HepG2 (cell line): ENCODE data around the gene TESPA1. TPM values are rescaled to one million over a fixed set of nuclear protein-coding genes. Genes with fewer than 3 reads are reported as not detected.

Source experiments
- ATAC-seq: fragments of 200-7000 bp; cut with Tn5 transposase; 3 replicates; pipeline ENCODE4 v1.9.1; 2020; ENCODE audit warnings: mild to moderate bottlenecking, moderate library complexity
- BruUV-seq: library from RNA; stranded (reverse); fragments of 400-500 nt; replicated peaks from 2 replicates; lab custom pipeline; 2021; lab: Mats Ljungman, UMichigan
- CTCF ChIA-PET: fragments of 300-600 bp; formaldehyde crosslinking; extraction: SDS; loops from one replicate; lab custom pipeline; 2021; ENCODE audit warnings: low total read pairs, inconsistent platforms, low intra/inter-chr PET ratio; lab: Yijun Ruan, JAX
- POLR2A ChIA-PET: fragments of 350-600 bp; sonication (Branson Sonifier 250); formaldehyde crosslinking; loops from one replicate; lab custom pipeline; 2020; ENCODE audit warnings: antibody characterized with exemption, inconsistent platforms; lab: Yijun Ruan, JAX
- DNase-seq: peaks from one replicate; pipeline ENCODE4 v3.0.0-alpha.2; 2015; ENCODE audit warnings: low spot score
- FAIRE-seq: peaks from 3 replicates; lab custom pipeline; 2011; peaks lifted over from hg19 to GRCh38; lab: Jason Lieb, UNC
- H2AFZ ChIP-seq: one replicate; pipeline ENCODE4 v1.6.1; 2011; ENCODE audit warnings: low read length, inconsistent platforms
- H3K27ac ChIP-seq: fragments of 300-600 bp; 3 replicates; pipeline ENCODE4 v1.8.0; 2011; ENCODE audit warnings: mixed run types, mild to moderate bottlenecking, mixed read lengths, low read length, inconsistent platforms; ENCODE audit not compliant: insufficient read depth; ENCODE audit errors: extremely low read length
- H3K27me3 ChIP-seq, 2 experiments: fragments of 200-600 bp in 1 of 2; 2 replicates in 1 of 2; 3 replicates in 1 of 2; pipeline versions ENCODE4 v1.6.0 to v1.8.0; 2011; ENCODE audit warnings: low read length in 2 of 2, mild to moderate bottlenecking in 2 of 2, moderate library complexity in 2 of 2, inconsistent platforms in 1 of 2; ENCODE audit not compliant: insufficient read depth in 2 of 2, control insufficient read depth in 1 of 2
- H3K36me3 ChIP-seq, 2 experiments: fragments of 200-600 bp in 1 of 2; replicated peaks in 1 of 2; 2 replicates in 1 of 2; 3 replicates in 1 of 2; pipeline versions ENCODE4 v1.5.1 to v1.8.0; 2011; ENCODE audit warnings: low read length in 2 of 2, inconsistent platforms in 1 of 2; ENCODE audit not compliant: insufficient read depth in 2 of 2, control insufficient read depth in 1 of 2
- H3K4me1 ChIP-seq: 2 replicates; pipeline ENCODE4 v1.5.1; 2012; ENCODE audit warnings: low read length, inconsistent platforms; ENCODE audit not compliant: insufficient read depth
- H3K4me2 ChIP-seq: 2 replicates; pipeline ENCODE4 v1.6.0; 2011; ENCODE audit warnings: low read depth, low read length, inconsistent platforms
- H3K4me3 ChIP-seq, 3 experiments: fragments of 200-600 bp in 1 of 3; sonication (generic), shearing (Covaris generic) in 1 of 3; replicated peaks in 1 of 3; 2 replicates each; pipeline ENCODE4 v1.5.1; 2011 to 2016; ENCODE audit warnings: low read length in 3 of 3, inconsistent platforms in 2 of 3, low read depth in 2 of 3, mild to moderate bottlenecking in 2 of 3, control low read depth in 1 of 3, mixed read lengths in 1 of 3; ENCODE audit not compliant: insufficient read depth in 1 of 3
- H3K79me2 ChIP-seq: one replicate; pipeline ENCODE4 v1.6.1; 2011; ENCODE audit warnings: low read length, inconsistent platforms; ENCODE audit not compliant: insufficient read depth
- H3K9ac ChIP-seq: 2 replicates; pipeline ENCODE4 v1.6.0; 2011; ENCODE audit warnings: mild to moderate bottlenecking, low read depth, low read length, inconsistent platforms; ENCODE audit not compliant: insufficient read depth
- H3K9me3 ChIP-seq: 2 replicates; pipeline ENCODE4 v1.5.1; 2012; ENCODE audit warnings: mild to moderate bottlenecking, low read length
- H4K20me1 ChIP-seq: 2 replicates; pipeline ENCODE4 v1.6.0; 2011; ENCODE audit warnings: inconsistent platforms, mild to moderate bottlenecking, low read length, moderate library complexity; ENCODE audit not compliant: insufficient read depth
- CC2D1A ChIP-seq: sonication (generic); formaldehyde crosslinking; IDR thresholded peaks from 2 replicates; pipeline ENCODE4 v1.8.1; 2023; ENCODE audit warnings: mild to moderate bottlenecking, missing genetic modification reagents
- SRSF1 ChIP-seq: fragments of 200-400 bp; formaldehyde crosslinking; optimal IDR thresholded peaks from 2 replicates; pipeline ENCODE3; 2017; ENCODE audit warnings: mild to moderate bottlenecking, low read depth, low read length, moderate library complexity
- ZBTB40 ChIP-seq, 2 experiments: fragments of 450-650 bp in 1 of 2; sonication (generic) in 1 of 2; formaldehyde crosslinking in 1 of 2; IDR thresholded peaks; 2 replicates each; pipeline versions ENCODE4 v1.6.1 to v1.8.0; 2016 to 2022; ENCODE audit warnings: antibody characterized with exemption in 1 of 2, mild to moderate bottlenecking in 1 of 2, missing genetic modification reagents in 1 of 2
- ZNF143 ChIP-seq: sonication (generic); formaldehyde crosslinking; IDR thresholded peaks from 2 replicates; pipeline ENCODE4 v1.4.0; 2020; ENCODE audit warnings: missing genetic modification reagents
- ZNF275 ChIP-seq: sonication (generic); formaldehyde crosslinking; IDR thresholded peaks from 2 replicates; pipeline ENCODE4 v1.8.0; 2022; ENCODE audit warnings: missing genetic modification reagents, mild to moderate bottlenecking, inconsistent platforms, borderline replicate concordance
- ZNF577 ChIP-seq: sonication (generic); formaldehyde crosslinking; IDR thresholded peaks from 2 replicates; pipeline ENCODE4 v1.4.0; 2020; ENCODE audit warnings: mild to moderate bottlenecking, low read depth, missing genetic modification reagents, borderline replicate concordance
- WGBS: methylation state at CpG from one replicate; pipeline ENCODE4 v1.1.6; 2017; ENCODE audit warnings: low lambda C conversion rate; 5-methylcytosine and 5-hydroxymethylcytosine counted together
- in situ Hi-C: cut with HindIII; loops from 2 replicates; pipeline ENCODE4 v1.10.0; 2017; ENCODE audit warnings: low pct_unique_long_range_greater_than_20kb; ENCODE audit not compliant: extremely low pct_ligation_motif_present
- intact Hi-C: fragments of 100-400 bp; cut with micrococcal nuclease; formaldehyde crosslinking; loops from one replicate; pipeline ENCODE4 v1.10.0; 2022; ENCODE audit not compliant: unreplicated experiment
- polyA plus RNA-seq, 8 experiments: library from polyadenylated mRNA; depleted of rRNA in 3 of 8; stranded (reverse) in 7 of 8; unstranded in 1 of 8; fragments of >200 nt; fragmentation: Illumina TruSeq in 4 of 8; extraction: Trizol in 4 of 8; gene quantifications; 2 replicates each; pipeline versions ENCODE4 v1.2.1 to v1.2.3, GENCODE V29; 2011 to 2016; ENCODE audit warnings: low read depth in 4 of 8, missing spikeins in 1 of 8, mixed read lengths in 1 of 8; ENCODE audit not compliant: insufficient read depth in 1 of 8
- total RNA-seq, 5 experiments: library from RNA; depleted of rRNA; stranded (reverse); fragments of >200 nt; fragmentation: Illumina TruSeq; extraction: Trizol; gene quantifications; 2 replicates each; pipeline ENCODE4 v1.2.3, GENCODE V29; 2016; ENCODE audit warnings: low read depth in 1 of 5

TESPA1 gene
- total and polyA plus RNA-seq, 2 of the 13 experiments (the other 11 are each of a cell fraction or from before 2014, with no cell fraction given): not detected

- TF ChIP-seq CC2D1A (CRISPR knock-in tag) (no peak), ZNF275 (CRISPR knock-in tag) (no peak)
Observed at GRCh38 chr12:54937376-54937775, 47.2 kb downstream of the TESPA1 start (continued).

- TF ChIP-seq ZNF143 (no peak), ZBTB40 (IDR thresholded peaks at IDR 0.05) (no peak), ZBTB40 (CRISPR knock-in tag; IDR thresholded peaks at IDR 0.05) (no peak), ZNF577 (CRISPR knock-in tag) (no peak), SRSF1 (no peak)
- no TSS peak for BruUV-seq
- Histone ChIP-seq H3K4me2 (no peak overlapping the region), H2AFZ (no peak overlapping the region), H3K36me3 (no peaks in the 10 kb centered on the region), H3K79me2 (no peaks in the 10 kb centered on the region), H3K9me3 (no peaks in the 10 kb centered on the region), H3K9ac (no peak overlapping the region), H3K4me3 (no peak overlapping the region), H3K27ac (no peak overlapping the region), H4K20me1 (no peaks in the 10 kb centered on the region), H3K4me1 (no peaks in the 10 kb centered on the region), H3K27me3 (peaks cover 1 to 7% of the 10 kb centered on the region in 2 experiments; a peak in 2 of 5 replicates)
- FAIRE-seq (no peak), ATAC-seq (no peak), DNase-seq (no peak)
- in situ Hi-C loops: no loop called here
- intact Hi-C loops: no loop called here
- CTCF ChIA-PET: no interaction called here
- POLR2A ChIA-PET: no interaction called here
- WGBS: 0% methylated on average over 3 of the region's 3 CpGs
Observed at GRCh38 chr12:54936736-54937135, 47.8 kb downstream of the TESPA1 start.
